Kidney capillary endothelial cell (primary cell): Measurements from ENCODE around the gene NDST1.

Experiments
- DNase-seq: peaks from one replicate; pipeline ENCODE4 v3.0.0-alpha.2; 2018; ENCODE audit warnings: low spot score

Gene NDST1

GRCh38 chr5:150544611-150545219, 36.8 kb downstream of the NDST1 start:
- DNase-seq = peak; percentile 65

GRCh38 chr5:150545246-150545645, 37.3 kb downstream of the NDST1 start:
- DNase-seq = no peak

GRCh38 chr5:150548123-150548522, 40.2 kb downstream of the NDST1 start:
- no peak for DNase-seq

- DNase-seq = no peak
These were observed 41.8 kb downstream of the NDST1 start for GRCh38 chr5:150549735-150550134.

GRCh38 chr5:150550286-150550685, 42.4 kb downstream of the NDST1 start:
- no peak for DNase-seq

GRCh38 chr5:150551066-150551465, 43.1 kb downstream of the NDST1 start:
- DNase-seq = no peak

GRCh38 chr5:150553402-150553801, 45.5 kb downstream of the NDST1 start:
- no peak for DNase-seq

- DNase-seq = no peak
These were observed 46.0 kb downstream of the NDST1 start for GRCh38 chr5:150553911-150554310.

GRCh38 chr5:150554857-150555256, 46.9 kb downstream of the NDST1 start:
- DNase-seq = no peak

GRCh38 chr5:150556106-150556505, 48.2 kb downstream of the NDST1 start:
- no peak for DNase-seq

- DNase-seq = no peak
These were observed 49.1 kb downstream of the NDST1 start for GRCh38 chr5:150556859-150557508.

GRCh38 chr5:150557509-150557872, 49.6 kb downstream of the NDST1 start:
- no peak for DNase-seq

- DNase-seq = no peak
These were observed 50.2 kb downstream of the NDST1 start for GRCh38 chr5:150558088-150558621.

- DNase-seq = no peak
These were observed 51.2 kb downstream of the NDST1 start for GRCh38 chr5:150559088-150559487.

GRCh38 chr5:150559701-150560100, 51.8 kb downstream of the NDST1 start:
- DNase-seq = no peak

- DNase-seq = peak; percentile 84
These were observed 52.7 kb downstream of the NDST1 start for GRCh38 chr5:150560401-150561191.

GRCh38 chr5:150561192-150561512, 53.2 kb downstream of the NDST1 start:
- DNase-seq = no peak

- DNase-seq = no peak
These were observed 53.8 kb downstream of the NDST1 start for GRCh38 chr5:150561571-150562275.

- DNase-seq = no peak
These were observed 54.9 kb downstream of the NDST1 start for GRCh38 chr5:150562832-150563231.

- no peak for DNase-seq
These were observed 57.9 kb downstream of the NDST1 start for GRCh38 chr5:150565868-150566267.

- no peak for DNase-seq
These were observed 59.2 kb downstream of the NDST1 start for GRCh38 chr5:150567031-150567717.

GRCh38 chr5:150568663-150569062, 60.7 kb downstream of the NDST1 start:
- DNase-seq = no peak
